GM21529 (cell line): Measurements from ENCODE around the gene TTC28.
"Not testable (repeated sequence)": the region's sequence is repeated elsewhere in the genome, so short reads cannot be mapped to it uniquely, and the experiment has no call there.

ENCODE experiments used
- ATAC-seq: cut with Tn5 transposase; IDR thresholded peaks from one replicate; pipeline ENCODE4 v1.9.1; 2021; ENCODE audit not compliant: unreplicated experiment

TTC28 gene

DNA sequence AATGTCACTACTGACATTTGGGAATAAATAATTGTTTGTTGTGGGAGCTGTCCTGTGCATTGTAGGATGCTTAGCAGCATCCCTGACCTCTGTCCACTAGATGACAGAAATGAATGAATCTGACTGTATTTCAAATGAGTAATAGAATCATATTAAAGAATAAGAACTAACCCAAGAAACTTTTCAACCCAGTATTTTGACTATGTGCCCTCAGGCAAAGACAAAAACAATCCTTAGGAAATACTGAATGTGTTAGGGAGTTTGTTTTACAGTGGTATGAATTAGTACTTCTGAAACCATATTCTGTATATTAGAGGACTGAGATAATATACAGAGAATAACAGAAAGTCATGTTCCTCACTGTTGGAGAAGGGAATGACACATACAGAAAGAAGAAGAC, 439.7 kb downstream of the TTC28 start:
- no peak for ATAC-seq

DNA sequence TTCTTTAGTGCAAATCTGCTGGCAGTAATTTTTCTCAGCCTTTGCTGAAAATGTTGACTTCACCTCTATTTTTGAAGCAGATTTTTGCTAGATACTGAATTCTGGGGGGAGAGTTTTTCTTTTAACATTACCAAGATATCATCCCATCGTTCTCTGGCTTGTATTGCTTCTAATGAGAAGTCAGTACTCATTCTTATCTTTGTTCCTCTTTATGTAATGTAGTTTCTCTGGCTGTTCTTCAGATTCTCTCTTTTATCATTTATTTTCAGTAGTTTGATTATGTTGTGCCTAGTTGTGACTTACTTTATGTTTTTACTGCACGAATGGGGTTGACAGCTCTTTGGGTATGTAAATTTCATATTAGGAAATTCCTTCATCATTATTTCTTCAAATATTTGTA, 441.9 kb downstream of the TTC28 start:
- ATAC-seq = no peak

- no peak for ATAC-seq
Measured at GRCh38 chr22:28237112-28237511, 442.5 kb downstream of the TTC28 start.

DNA sequence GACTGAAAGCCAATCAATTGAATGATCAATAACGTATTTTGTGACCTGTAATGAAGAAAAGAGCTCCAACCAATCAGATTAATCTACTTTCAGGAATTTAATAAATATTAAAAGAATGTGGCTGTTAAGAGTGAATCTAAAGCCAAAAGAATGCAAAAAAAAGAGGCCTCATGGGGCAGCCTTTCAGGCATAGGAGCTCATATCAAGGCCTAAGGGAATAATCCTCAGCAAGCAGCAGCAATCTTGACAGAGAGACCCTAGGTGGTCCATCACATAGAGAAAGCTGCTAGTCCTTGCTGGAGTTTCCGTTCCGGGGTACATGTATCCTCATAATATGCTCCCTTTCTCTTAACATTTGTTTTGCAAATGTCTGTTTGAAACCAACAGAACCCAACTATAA, 447.4 kb downstream of the TTC28 start:
- ATAC-seq = no peak

- ATAC-seq = no peak
Measured at GRCh38 chr22:28231441-28231840, 448.2 kb downstream of the TTC28 start.

DNA sequence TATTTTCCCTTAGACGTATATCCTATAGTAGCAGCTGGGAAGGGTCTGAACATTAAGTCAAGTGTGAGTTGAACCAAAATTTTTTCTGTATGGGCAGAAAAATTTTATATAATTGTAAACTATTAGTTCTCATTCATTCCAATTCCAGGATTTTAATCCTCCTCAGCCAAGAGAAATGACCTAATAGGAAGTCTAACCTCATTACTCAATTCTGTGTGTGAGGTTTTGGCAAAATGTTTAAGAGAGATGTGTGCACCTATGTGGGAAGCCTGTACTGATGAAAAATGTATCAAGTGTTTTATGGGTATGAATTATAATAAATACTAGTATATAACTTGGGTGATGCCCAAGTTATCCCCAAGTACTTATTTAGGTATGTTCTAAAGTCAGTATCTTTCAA, 449.0 kb downstream of the TTC28 start:
- no peak for ATAC-seq

- no peak for ATAC-seq
Measured at GRCh38 chr22:28229566-28230485, 449.8 kb downstream of the TTC28 start.

GRCh38 chr22:28223826-28224225, 455.8 kb downstream of the TTC28 start:
- no peak for ATAC-seq

DNA sequence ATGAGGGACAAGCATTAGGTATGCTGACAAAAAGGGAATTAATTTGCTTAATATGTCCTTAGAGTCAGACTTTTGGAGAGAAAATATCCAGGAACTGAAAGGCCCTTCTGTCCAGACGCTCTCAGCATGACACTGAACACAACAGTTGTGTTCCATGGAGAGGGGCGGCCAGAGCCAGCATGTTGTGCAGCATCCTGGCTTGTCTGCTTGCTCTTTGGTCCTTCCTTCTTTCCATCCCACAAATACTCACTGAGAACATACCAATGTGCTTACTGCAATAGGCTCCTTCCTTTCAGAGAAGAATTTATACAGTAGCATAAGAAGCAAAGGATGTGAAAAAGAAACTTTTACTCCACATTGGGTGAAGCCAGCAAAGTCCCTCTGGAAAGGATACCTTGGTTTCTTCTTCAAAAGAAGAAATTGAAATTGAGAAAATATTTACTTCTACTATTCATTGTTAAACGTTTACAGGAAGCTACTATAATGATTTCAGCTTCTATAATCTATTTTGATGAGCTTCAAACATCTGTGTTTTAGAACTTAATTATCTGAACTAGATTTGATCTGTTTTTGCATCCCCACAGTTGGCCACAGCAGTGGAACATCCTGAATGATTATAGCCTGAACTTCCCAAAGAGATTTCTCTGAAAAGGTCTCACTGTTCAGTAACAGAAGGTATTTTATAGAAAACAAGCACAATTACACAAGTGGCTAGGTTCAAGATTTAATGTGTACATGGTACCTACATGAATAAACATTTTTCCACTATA, 456.5 kb downstream of the TTC28 start:
- ATAC-seq = no peak

GRCh38 chr22:28222571-28222970, 457.1 kb downstream of the TTC28 start:
- ATAC-seq = no peak

- no peak for ATAC-seq
Measured at GRCh38 chr22:28222052-28222451, 457.6 kb downstream of the TTC28 start.

GRCh38 chr22:28220626-28221363, 458.8 kb downstream of the TTC28 start:
- no peak for ATAC-seq

GRCh38 chr22:28217277-28217676, 462.4 kb downstream of the TTC28 start:
- ATAC-seq = no peak

DNA sequence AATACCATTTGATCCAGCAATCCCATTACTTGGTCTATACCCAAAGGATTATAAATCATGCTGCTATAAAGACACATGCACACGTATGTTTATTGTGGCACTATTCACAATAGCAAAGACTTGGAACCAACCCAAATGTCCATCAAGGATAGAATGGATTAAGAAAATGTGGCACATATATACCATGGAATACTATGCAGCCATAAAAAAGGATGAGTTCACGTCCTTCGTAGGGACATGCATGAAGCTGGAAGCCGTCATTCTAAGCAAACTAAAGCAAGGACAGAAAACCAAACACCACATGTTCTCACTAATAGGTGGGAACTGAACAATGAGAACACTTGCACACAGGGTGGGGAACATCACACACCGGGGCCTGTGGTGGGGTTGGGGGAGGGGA, 464.9 kb downstream of the TTC28 start:
- ATAC-seq = not testable (repeated sequence)

DNA sequence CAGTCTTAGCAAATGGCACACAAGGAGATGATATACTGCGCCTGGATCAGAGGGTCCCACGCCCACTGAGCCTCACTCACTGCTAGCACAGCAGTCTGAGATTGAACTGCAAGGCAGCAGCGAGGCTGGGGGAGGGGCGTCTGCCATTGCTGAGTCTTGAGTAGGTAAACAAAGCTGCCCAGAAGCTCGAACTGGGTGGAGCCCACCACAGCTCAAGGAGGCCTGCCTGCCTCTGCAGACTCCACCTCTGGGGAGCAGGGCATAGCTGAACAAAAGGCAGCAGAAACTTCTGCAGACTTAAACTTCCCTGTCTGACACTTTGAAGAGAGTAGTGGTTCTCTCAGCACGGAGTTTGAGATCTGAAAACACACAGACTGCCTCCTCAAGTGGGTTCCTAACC, 470.2 kb downstream of the TTC28 start:
- ATAC-seq = not testable (repeated sequence)

- no peak for ATAC-seq
Measured at GRCh38 chr22:28208787-28209186, 470.9 kb downstream of the TTC28 start.

DNA sequence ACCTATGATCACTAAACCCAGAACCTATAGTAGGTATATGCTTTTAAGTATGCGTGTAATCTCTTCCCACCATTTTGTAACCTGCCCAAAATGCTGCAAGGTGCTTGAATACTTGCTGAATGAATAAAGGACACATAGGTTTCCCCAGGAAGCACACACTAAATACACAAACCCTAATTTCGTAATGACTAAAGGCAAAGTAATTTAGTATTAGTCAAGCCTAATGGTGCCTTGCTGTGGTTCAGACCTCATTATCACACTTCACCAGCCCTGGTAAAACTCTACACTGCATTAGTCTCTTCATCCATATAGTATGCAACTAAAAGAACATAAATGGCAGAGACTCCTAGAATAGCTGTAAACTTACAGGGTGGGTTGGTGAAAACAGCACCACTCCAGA, 471.6 kb downstream of the TTC28 start:
- ATAC-seq = no peak

DNA sequence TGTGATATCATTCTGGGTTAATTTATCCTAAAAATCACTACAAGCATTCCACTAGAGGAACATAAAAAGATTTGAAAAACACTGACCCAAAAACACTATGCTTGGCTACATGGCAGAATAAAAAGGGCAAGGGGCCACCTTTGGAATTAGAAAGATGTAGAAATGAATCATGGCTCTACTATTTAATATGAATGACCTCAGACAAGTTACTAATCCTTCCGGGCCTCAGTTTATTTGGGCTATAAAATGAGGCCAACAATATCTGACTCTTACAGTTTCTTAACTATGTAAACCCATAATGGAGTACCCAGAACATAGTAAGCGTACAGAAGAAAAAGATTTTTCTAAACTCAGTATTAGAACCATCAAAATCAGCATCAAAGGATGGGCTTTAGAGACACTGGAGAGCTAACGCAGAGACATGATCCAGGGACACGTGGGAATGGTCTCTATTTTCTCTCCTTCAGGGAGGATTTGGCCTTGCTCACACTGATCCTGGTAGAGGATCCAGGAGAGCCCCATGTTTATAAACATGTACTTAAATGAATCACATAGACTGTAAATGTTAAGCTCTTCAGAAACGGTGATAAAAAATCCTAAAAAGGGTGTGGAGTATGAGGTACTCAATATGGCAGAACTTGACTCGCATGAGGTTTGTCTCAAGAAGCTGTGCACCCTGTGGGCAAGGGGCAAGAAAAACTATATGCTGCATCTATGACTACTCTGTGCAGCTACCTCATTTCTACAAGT, 472.2 kb downstream of the TTC28 start:
- no peak for ATAC-seq

DNA sequence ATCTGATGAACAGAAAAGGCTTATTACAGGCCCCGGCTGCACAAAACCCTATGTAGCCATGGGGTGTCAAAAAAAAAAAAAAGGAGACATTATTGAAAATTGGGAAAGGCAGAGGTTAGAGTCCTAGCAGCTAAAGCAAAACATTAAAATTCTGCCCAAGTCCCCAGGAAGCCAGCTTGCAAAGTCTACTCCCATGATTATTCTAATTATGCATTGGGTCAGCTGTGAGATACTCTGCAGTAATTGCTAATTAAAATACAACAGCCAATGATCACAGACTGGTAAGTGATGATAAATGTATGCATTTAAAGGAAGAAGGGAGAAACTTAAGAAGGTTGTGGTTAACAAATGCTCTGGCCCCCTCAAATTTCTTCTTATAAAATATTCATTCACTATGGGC, 473.7 kb downstream of the TTC28 start:
- no peak for ATAC-seq

GRCh38 chr22:28204382-28204781, 475.3 kb downstream of the TTC28 start:
- ATAC-seq = no peak

- ATAC-seq = no peak
Measured at GRCh38 chr22:28203286-28203685, 476.4 kb downstream of the TTC28 start.
